Rectal smooth muscle tissue (tissue), 1 donor: Measurements from ENCODE around the gene CASP7.
"Not testable (repeated sequence)": the region's sequence is repeated elsewhere in the genome, so short reads cannot be mapped to it uniquely, and the experiment has no call there.

ENCODE experiments used
- H3K27ac ChIP-seq: one replicate; pipeline ENCODE4 v1.7.0; 2013; ENCODE audit warnings: low read depth, low read length, inconsistent platforms
- H3K27me3 ChIP-seq: one replicate; pipeline ENCODE4 v1.7.0; 2013; ENCODE audit warnings: low read length; ENCODE audit not compliant: control insufficient read depth, insufficient read depth
- H3K36me3 ChIP-seq: one replicate; pipeline ENCODE4 v1.7.0; 2013; ENCODE audit warnings: low read length; ENCODE audit not compliant: control insufficient read depth, insufficient read depth
- H3K4me1 ChIP-seq: one replicate; pipeline ENCODE4 v1.7.0; 2013; ENCODE audit warnings: low read length; ENCODE audit not compliant: control insufficient read depth, insufficient read depth
- H3K4me3 ChIP-seq: one replicate; pipeline ENCODE4 v1.7.0; 2013; ENCODE audit warnings: low read length
- H3K9ac ChIP-seq: one replicate; pipeline ENCODE4 v1.7.0; 2013; ENCODE audit warnings: low read length

Gene CASP7

DNA sequence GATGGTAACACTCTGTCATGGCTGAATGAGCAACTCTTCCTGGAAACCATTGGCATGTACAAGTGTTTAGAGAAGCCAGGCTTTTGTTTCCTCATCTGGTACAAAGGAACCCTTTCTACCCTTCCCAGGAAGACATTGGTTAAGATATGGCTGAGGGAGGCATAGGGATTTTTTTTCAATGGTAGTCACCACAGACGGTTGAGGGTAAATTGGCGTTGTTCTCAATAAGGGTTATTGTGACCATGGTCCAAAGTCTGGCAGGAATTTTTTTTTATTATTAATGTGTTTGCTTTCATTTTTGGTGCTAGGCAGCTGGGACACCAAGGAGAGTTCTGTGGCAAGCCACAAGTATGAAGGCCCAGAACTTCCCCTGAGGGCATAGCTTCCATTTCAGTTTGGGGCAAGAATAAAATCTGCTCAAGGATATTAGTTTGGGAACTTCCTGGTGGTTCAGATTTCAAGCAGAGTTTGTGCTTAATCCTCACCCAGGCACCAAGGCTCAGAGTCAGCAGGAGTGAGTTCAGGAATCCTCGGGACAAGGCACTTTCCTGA lies 71.5 kb downstream of the CASP7 start, which contains the start of gene PLEKHS1:
PLEKHS1 (plus strand) TSS at position 502 of the 552 bp plus-strand sequence. CDS start 3,596 bp downstream, outside the sequence.
- no peak within 1 kb of the TSS for H3K27ac ChIP-seq

GRCh38 chr10:113752553-113752952 lies 72.8 kb downstream of the CASP7 start:
- no peak overlapping the region for H3K9ac ChIP-seq
- H3K36me3 ChIP-seq = no peaks in the 10 kb centered on the region
- no peak overlapping the region for H3K4me3 ChIP-seq
- H3K27ac ChIP-seq = no peak overlapping the region
- no peaks in the 10 kb centered on the region for H3K4me1 ChIP-seq
- H3K27me3 ChIP-seq = no peaks in the 10 kb centered on the region

More for the DNA sequence above, 71.5 kb downstream of the CASP7 start, which contains the start of gene PLEKHS1:
- no peak within 1 kb of the TSS for H3K9ac ChIP-seq
- no peaks in the 10 kb centered on the region for H3K4me1 ChIP-seq
- no peaks in the 10 kb centered on the region for H3K27me3 ChIP-seq
- H3K4me3 ChIP-seq = no peak within 1 kb of the TSS
- H3K36me3 ChIP-seq = no peaks in the 10 kb centered on the region

- H3K4me3 ChIP-seq = no peak overlapping the region
Measured at GRCh38 chr10:113753020-113753692, 73.4 kb downstream of the CASP7 start.

GRCh38 chr10:113754125-113754524 lies 74.4 kb downstream of the CASP7 start:
- no peak overlapping the region for H3K9ac ChIP-seq
- H3K4me1 ChIP-seq = no peaks in the 10 kb centered on the region
- H3K36me3 ChIP-seq = no peaks in the 10 kb centered on the region
- H3K27ac ChIP-seq = no peak overlapping the region
- H3K27me3 ChIP-seq = no peaks in the 10 kb centered on the region
- no peak overlapping the region for H3K4me3 ChIP-seq

More at GRCh38 chr10:113753020-113753692, 73.4 kb downstream of the CASP7 start:
- no peaks in the 10 kb centered on the region for H3K36me3 ChIP-seq
- H3K27ac ChIP-seq = no peak overlapping the region
- H3K9ac ChIP-seq = no peak overlapping the region
- no peaks in the 10 kb centered on the region for H3K4me1 ChIP-seq
- no peaks in the 10 kb centered on the region for H3K27me3 ChIP-seq

GRCh38 chr10:113754768-113755167 lies 75.1 kb downstream of the CASP7 start:
- H3K27me3 ChIP-seq = no peaks in the 10 kb centered on the region
- H3K27ac ChIP-seq = no peak overlapping the region
- no peaks in the 10 kb centered on the region for H3K36me3 ChIP-seq
- no peak overlapping the region for H3K9ac ChIP-seq
- no peaks in the 10 kb centered on the region for H3K4me1 ChIP-seq
- no peak overlapping the region for H3K4me3 ChIP-seq

DNA sequence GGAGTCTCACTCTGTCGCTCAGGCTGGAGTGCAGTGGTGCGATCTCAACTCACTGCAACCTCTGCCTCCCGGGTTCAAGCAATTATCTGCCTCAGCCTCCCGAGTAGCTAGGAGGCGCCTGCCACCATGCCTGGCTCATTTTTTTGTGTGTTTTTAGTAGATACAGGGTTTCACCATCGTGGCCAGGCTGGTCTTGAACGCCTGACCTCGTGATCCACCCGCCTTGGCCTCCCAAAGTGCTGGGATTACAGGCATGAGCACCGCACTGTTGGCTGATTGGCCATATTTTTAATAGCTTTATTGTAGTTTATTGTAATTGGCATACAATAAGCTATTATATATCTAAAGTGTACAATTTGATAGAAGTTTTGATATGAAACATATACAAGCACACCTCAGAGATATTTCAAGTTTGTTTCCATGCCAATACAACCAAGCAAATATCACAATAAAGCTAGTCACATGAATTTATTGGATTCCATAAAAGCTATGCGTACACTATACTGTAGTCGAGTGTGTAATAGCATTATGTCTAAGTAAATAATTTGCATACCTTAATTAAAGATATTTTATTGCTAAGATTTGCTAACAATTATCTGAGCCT lies 77.3 kb downstream of the CASP7 start:
- Histone ChIP-seq H3K27ac (no peak overlapping the region), H3K27me3 (no peaks in the 10 kb centered on the region), H3K4me3 (no peak overlapping the region), H3K36me3 (no peaks in the 10 kb centered on the region), H3K9ac (no peak overlapping the region), H3K4me1 (no peaks in the 10 kb centered on the region)

GRCh38 chr10:113762083-113762482 lies 82.4 kb downstream of the CASP7 start:
- Histone ChIP-seq H3K36me3 (no peaks in the 10 kb centered on the region), H3K4me1 (peaks cover 4% of the 10 kb centered on the region), H3K4me3 (no peak overlapping the region), H3K27ac (no peak overlapping the region), H3K9ac (no peak overlapping the region), H3K27me3 (no peaks in the 10 kb centered on the region)

DNA sequence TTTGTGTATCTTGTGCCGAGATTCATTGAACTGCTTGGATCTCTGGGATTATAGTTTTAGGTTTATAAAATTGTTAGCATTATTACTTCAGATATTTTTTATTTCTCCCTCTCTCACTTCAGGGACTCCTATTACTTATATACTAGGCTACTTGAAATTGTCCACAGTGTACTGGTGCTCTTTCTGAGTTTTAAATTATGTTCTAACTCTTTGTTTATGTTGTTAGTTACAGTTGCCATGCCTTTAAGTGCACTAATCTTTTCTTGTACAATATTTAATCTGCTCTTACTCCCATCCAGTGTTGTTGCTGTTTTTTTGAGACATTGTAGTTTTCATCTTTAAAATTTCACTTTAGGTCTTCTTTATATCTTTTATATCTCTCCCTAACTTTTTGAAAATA lies 84.9 kb downstream of the CASP7 start:
- Histone ChIP-seq H3K27ac (peak overlapping the region; percentile 26), H3K9ac (no peak overlapping the region), H3K36me3 (no peaks in the 10 kb centered on the region), H3K4me3 (no peak overlapping the region), H3K27me3 (no peaks in the 10 kb centered on the region), H3K4me1 (peaks cover 4% of the 10 kb centered on the region)

- no peaks in the 10 kb centered on the region for H3K27me3 ChIP-seq
- H3K27ac ChIP-seq = no peak overlapping the region
- H3K9ac ChIP-seq = no peak overlapping the region
- H3K4me3 ChIP-seq = no peak overlapping the region
- peaks cover 4% of the 10 kb centered on the region for H3K4me1 ChIP-seq
- H3K36me3 ChIP-seq = no peaks in the 10 kb centered on the region
Measured at GRCh38 chr10:113765910-113766309, 86.2 kb downstream of the CASP7 start.

DNA sequence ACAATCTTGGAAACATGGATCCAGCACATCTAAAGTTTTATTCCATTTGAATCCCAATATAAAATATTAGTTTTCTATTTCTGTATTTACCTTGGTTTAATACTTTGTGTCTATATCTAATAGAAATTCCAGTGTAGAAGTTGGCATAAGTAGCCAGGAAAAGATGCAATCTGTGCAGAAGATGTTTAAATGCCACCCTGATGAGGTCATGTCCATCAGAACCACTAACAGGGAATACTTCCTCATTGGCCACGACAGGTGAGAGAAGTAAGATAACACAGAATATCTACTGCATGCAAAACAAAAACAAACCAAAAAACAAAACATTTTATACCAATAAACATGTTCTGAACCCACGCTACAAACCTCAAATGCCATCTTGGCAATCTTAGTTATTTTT lies 87.5 kb downstream of the CASP7 start:
- Histone ChIP-seq H3K4me1 (peaks cover 4% of the 10 kb centered on the region), H3K4me3 (no peak overlapping the region), H3K27me3 (no peaks in the 10 kb centered on the region), H3K27ac (no peak overlapping the region), H3K9ac (no peak overlapping the region), H3K36me3 (no peaks in the 10 kb centered on the region)

DNA sequence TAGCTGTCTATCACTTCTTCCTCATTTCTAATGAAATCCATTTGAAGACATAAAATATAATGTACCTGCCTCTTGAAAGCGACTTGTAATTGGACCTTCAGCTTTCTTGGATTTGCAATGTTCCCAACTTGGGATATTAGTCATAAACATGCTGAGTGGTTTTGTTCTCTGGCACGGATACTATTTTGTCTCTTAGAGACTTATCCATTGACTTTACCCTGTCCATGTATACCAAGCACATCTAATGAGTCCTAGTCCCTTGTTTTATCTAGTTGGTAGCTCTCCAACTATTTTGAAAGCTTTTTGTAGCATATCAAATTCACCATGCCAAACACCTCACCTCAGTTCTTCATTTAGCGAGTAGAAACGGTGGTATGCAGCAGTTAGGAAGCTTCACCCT lies 90.6 kb downstream of the CASP7 start:
- H3K4me1 ChIP-seq = peaks cover 4% of the 10 kb centered on the region
- H3K27me3 ChIP-seq = no peaks in the 10 kb centered on the region
- no peak overlapping the region for H3K4me3 ChIP-seq
- H3K27ac ChIP-seq = no peak overlapping the region
- no peak overlapping the region for H3K9ac ChIP-seq
- no peaks in the 10 kb centered on the region for H3K36me3 ChIP-seq

DNA sequence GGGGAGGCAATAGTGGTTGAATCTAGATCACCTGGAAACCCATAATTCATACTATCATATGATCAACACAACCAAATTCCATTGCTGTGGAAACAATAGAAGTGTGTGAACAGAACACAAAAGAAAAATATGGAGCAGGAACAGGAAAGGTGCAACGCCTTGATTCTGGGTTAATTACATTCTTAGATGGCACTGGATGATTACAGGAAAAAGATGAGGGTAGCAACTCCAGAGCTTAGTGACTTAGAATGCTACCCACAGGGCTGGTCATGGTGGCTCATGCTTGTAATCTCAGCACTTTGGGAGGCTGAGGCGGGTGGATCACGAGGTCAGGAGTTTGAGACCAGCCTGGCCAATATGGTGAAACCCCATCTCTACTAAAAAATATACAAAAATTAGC lies 91.4 kb downstream of the CASP7 start:
- H3K4me1 ChIP-seq, H3K27ac ChIP-seq, H3K4me3 ChIP-seq, H3K36me3 ChIP-seq, H3K9ac ChIP-seq, H3K27me3 ChIP-seq: not testable (repeated sequence)
